Inflammatory macrophage treated with lipopolysaccharide for 4 hours (primary cell): Measurements from ENCODE around the gene TRANK1.
A peak's percentile ranks its signal among the peaks of the same experiment; 100 is the strongest.
"Not testable (repeated sequence)": the region's sequence is repeated elsewhere in the genome, so short reads cannot be mapped to it uniquely, and the experiment has no call there.

Source experiments
- DNase-seq: peaks from one replicate; pipeline ENCODE4 v3.0.0-alpha.2; 2020

Gene TRANK1

GRCh38 chr3:36956155-36956554, 11.3 kb upstream of the TRANK1 start:
- DNase-seq: no peak

GRCh38 chr3:36954452-36955134, 9.7 kb upstream of the TRANK1 start:
- DNase-seq: peak; percentile 66

- DNase-seq: not testable (repeated sequence)
These were observed 3.0 kb upstream of the TRANK1 start for GRCh38 chr3:36947814-36948213.

GRCh38 chr3:36945333-36945980, 603 bp upstream of the TRANK1 start:
- DNase-seq: no peak

GRCh38 chr3:36944012-36944640, 728 bp downstream of the TRANK1 start:
- DNase-seq: peak; percentile 38

- DNase-seq: no peak
These were observed 1.3 kb downstream of the TRANK1 start for GRCh38 chr3:36943601-36944000.

- no peak for DNase-seq
These were observed 2.1 kb downstream of the TRANK1 start for GRCh38 chr3:36942638-36943248.

GRCh38 chr3:36941658-36942057, 3.2 kb downstream of the TRANK1 start:
- DNase-seq: no peak

- DNase-seq: no peak
These were observed 3.7 kb downstream of the TRANK1 start for GRCh38 chr3:36941162-36941561.

GRCh38 chr3:36937492-36937891, 7.4 kb downstream of the TRANK1 start:
- no peak for DNase-seq

- no peak for DNase-seq
These were observed 11.1 kb downstream of the TRANK1 start for GRCh38 chr3:36933540-36934296.

- not testable (repeated sequence) for DNase-seq
These were observed 13.4 kb downstream of the TRANK1 start for GRCh38 chr3:36931424-36931823.

GRCh38 chr3:36928220-36928619, 16.6 kb downstream of the TRANK1 start:
- no peak for DNase-seq

GRCh38 chr3:36926292-36926897, 18.5 kb downstream of the TRANK1 start:
- no peak for DNase-seq

- DNase-seq: no peak
These were observed 19.9 kb downstream of the TRANK1 start for GRCh38 chr3:36924744-36925521.

GRCh38 chr3:36923981-36924743, 20.7 kb downstream of the TRANK1 start:
- peak; percentile 29 for DNase-seq

- peak; percentile 27 for DNase-seq
These were observed 21.3 kb downstream of the TRANK1 start for GRCh38 chr3:36923523-36923943.

GRCh38 chr3:36920884-36921567, 23.8 kb downstream of the TRANK1 start:
- DNase-seq: no peak

GRCh38 chr3:36919439-36920160, 25.3 kb downstream of the TRANK1 start:
- DNase-seq: no peak

- DNase-seq: peak; percentile 83
These were observed 26.8 kb downstream of the TRANK1 start for GRCh38 chr3:36918050-36918449.
